WI38 (cell line): ENCODE results near the gene MCIDAS.

Experiments used
- H3K4me3 ChIP-seq: 2 replicates; pipeline ENCODE4 v1.5.1; 2011; ENCODE audit warnings: low read depth, mild to moderate bottlenecking, control low read depth, low read length
- CTCF ChIP-seq: IDR thresholded peaks from 2 replicates; pipeline ENCODE4 v1.5.1; 2012; ENCODE audit warnings: low read depth, mild to moderate bottlenecking, control low read depth, low read length

Gene MCIDAS

DNA sequence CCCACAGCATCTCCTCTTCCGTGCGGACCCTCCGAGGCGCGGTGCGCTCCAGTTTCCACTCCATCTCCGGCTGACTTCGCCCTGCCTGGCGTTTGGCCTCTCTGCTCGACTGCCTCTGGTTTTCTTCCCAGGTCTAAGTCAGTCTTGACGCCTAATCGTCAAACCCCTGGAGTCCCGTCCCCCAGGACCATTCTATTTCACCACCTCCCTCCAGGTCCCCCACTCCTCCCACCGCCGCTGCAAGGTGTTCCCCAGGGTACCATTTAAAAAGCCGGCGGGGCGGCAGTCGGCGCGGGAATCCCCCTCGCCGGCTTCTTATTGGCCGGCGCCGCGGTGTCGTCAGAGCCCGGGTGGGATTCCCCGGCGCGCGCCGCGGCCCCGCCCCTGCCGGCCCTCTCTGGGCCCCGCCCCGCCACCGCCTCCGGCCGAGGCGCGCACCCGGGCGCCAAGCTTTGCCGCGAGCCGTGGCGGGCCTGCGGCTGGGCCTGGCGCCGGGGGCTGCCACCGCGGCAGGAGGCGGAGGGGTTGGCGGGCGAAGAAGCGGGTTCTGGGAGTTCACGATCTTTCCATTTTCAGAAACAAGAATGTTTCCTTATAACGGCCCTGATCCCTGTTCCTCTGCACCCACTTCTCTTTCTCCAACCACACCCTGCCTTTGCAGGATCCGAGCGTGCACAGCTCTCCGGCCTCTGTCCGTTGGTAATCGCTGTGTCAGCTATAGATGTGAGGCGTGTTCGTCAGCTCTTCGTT lies 54.0 kb downstream of the MCIDAS start, which contains the start of gene CDC20B:
Gene CDC20B (minus strand): TSS at position 241 of the 750 bp plus-strand sequence. CDS start 177 bp downstream, at position 64.
- TF ChIP-seq CTCF = no peak
- peak within 1 kb of the TSS; percentile 65 for H3K4me3 ChIP-seq

DNA sequence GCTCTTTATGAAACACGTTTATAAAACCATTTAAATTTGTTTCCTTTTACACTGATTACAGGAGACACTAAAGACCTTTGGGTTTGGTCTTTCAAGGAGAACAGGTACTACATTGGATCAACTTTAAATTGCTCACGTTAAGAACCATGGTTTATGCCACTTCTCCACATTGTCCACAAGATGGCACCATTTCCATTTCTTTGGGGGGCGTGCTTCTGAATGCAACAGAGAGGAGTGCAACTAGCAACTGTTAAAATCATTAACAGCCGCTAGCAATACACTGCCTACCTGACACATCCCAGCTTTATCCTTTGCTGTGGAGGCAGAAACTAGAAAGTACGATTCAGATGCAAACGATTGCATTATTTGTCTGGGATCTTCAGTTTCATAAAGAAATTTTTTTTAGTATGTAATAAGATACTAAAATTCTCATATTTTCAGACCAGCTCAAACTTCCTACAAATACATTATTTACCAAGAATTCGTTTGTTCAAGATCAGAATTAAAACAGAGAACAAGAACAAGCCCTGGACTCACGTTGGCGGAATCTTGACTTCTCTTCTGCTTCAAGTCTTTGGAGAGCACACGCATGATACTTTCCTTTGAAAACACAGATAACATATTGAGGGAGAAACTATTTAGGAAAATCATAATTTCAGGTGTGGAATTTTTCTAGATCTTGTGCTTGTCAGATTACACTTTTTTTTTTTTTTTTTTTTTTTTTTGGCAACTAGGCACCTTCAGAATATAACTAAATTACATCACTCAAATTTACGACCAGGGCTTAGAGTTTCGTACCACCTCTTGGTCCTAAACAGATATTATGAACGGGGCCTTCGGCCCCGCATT lies 54.8 kb downstream of the MCIDAS start:
- peak overlapping the region; percentile 65 for H3K4me3 ChIP-seq
- TF ChIP-seq CTCF = peak; percentile 58

DNA sequence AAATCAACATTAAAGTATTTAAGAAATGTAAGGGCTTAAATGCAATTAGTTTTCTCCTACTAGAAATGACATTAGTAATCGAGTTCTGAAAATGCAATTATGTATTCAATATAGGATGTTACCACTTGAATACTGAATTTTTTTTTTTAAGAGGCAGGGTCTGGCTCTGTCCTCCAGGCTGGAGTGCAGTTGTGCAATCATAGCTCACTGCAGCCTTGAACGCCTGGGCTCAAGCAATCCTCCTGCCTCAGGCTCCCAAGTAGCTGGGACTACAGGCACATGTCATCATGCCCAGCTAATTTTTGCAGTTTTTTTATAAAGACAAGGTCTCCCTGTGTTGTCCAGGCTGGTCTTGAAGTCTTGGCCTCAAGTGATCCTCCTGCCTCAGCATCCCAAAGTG lies 55.6 kb downstream of the MCIDAS start:
- TF ChIP-seq CTCF = no peak

More for the DNA sequence above, 55.6 kb downstream of the MCIDAS start:
- no peak overlapping the region for H3K4me3 ChIP-seq
